ELR (cell line): Measurements from ENCODE around the gene PTER.

Experiments
- DNase-seq: peaks from one replicate; pipeline ENCODE4 v3.0.0-alpha.2; 2015; ENCODE audit warnings: low read depth

PTER gene

DNA sequence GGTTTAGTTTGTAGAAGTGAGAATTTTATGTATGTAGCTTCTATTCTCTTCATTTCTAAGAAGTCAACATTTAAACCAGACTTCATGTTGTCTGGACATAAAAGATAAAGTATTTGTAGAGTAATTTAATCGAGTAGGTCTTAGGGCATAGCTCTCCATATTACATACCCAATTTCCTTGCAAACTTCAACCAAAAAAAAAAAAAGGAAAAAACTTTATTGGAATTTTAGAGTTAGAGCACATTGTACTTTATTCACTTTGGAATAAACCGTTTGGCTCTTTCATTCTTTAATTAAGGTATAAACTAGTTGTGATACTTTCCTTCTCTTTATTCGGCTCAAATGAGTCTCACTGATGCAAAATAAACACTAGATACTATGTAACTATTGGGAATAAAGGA, 36.0 kb downstream of the PTER start:
- no peak for DNase-seq

DNA sequence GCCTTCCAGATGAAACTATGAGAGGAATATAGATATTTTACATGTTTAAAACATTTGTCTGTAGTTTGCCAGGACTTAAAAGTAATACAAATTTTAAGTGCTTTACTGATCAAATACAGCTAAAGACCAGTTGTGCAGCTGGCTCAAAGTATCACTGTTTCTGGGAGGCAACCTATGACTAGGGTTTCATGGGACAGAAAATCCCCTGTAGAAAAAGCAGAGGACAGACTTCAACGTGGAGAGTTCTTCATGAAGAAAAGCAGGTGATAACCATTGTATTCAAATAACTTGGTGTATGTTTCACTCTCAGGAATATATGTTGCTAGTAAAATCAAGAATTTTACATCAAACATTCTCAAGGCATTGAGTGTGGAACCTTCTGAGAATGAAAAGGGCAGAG, 40.9 kb downstream of the PTER start:
- no peak for DNase-seq

DNA sequence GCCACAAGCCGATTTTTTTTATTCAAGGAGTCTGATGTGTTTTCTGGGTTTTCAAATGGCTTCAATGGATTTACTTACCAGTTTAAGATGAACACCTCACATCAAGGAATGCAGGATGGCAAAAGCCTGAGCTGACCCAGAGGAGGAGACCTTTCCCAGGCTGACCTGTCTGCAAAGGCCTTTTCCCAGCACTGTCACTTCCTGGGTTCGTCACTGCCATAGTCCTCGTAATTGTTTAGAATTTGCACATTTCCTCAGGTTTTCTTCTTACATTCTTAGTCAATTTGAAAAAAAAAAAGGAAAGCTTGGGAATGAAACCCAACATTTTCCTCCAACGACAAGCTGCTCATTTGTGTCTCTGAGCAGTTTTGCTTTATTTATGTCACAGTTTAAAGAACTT, 42.0 kb downstream of the PTER start:
- peak; percentile 3 for DNase-seq

DNA sequence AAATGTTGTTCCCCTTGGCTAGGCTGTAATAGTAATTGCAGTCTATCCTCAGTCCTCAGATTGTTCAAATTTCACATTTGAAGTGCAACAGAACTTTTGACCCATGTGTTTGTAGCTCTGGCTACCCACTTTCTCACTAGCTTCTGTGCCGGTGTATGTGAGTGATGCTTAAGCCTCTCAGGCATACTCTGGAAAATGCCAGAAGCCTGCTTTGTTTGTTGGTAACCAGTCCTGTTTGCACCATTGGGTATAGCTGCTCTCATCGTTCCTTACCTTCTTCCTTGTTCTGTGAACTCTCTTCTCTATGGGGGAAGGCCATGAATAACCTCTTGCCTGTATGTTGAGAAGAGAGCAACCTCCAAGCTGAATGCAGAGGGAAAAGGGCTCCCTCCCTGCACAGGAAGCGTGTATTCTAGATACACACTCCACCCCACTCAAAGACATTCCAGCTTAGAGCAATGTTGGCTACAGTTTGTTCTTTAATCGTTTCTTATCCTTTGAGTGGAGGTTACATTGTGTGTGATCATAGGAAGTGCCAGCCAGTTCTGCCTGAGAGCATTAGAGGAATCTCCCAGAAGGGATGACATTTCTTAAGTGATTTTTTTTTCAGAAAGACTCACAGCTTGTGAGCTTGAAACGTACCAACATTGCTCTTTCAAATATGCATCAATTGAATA, 44.4 kb downstream of the PTER start:
- no peak for DNase-seq

DNA sequence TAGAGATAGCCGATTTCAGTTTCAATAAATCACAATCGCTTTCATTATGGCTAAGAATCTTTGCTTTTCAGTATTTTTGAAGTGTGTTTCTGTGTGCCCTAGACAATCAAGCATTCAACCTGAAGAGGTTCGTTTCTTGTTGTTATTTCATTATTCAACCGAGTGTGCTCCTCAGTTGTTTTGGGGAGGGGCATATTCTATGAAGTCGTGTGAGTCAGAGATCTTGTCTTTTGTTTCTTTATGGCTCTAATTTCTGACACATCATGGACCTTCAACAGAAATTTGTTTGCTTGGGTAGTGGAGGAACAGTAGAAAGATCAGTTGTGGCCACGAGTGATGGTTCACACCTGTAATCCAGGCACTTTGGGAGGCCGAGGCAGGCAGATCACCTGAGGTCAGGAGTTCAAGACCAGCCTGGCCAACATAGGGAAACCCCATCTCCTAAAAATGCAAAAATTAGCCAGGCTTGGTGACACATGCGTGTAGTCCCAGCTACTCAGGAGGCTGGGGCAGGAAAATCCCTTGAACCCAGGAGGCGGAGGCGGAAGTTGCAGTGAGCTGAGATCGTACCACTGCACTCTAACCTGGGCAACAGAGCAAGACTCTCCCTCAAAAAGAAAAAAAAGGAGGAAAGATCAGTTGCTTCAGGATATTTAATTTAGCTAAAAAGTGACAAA, 46.6 kb downstream of the PTER start:
- DNase-seq: no peak

DNA sequence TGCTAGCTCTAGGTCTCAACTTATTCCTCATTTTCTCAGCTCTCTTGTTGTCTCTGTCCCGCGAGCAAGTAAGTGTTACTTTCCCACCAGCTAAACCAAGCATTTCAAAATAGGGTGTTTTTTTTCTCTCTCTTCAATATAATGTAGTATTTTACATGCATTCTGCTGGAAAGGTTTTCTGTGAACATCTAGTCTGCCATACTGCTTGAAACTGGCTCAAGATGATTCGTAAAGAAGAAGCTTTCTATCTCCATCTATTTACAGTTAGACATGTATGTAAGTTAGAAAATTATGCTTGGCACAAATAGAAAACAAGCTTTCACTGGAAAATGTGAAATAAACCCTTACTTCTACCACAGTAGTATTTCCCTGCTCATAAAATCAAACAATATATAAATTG, 53.7 kb downstream of the PTER start:
- DNase-seq: no peak

DNA sequence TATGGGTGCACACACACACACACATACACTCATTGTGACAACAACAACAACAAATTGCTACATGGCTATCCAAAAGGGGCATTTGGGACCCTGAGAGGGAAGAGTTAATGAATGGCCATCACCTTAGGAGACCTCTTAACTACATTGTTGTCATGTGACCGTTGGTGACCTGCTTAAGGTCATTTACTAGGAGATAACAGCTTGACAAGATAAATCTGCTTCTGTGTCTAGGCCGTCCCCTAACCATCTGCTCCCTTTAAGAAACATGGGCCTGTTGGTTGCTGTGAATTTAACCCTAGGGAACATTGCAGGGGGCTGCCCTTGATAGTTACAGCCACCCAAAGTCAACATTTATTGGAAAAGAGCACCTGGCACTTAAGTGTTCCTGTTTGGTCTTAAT, 55.1 kb downstream of the PTER start:
- no peak for DNase-seq

DNA sequence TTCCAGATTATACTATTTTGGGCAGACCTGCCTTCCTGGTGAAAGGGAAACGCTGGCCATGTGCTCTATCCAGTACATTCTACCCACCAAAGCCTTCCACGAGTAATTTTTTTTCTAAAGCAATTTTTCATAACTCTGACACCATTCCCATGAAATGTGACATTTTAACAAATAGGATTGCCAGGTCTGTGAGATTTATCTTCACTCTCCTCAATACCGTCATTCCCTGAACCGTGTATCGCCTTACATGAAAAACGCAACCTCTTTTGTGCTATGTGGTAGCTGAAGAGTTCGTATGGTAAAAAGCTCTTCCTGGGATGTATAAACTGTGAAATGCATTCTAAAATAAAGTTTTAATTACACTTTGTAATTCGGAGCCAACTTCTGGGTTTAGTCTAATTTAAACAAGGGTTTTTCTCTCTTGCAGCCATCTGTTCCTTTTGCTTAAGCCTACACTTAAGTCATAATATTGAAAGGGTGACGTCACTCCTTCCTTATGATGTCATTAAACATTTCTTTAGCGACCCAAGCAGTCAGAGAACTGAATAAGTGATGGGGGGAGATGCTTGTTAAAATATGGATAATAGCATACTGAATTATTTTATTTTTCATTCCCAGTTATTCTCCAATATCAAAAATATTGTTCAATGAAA, 57.2 kb downstream of the PTER start:
- no peak for DNase-seq

DNA sequence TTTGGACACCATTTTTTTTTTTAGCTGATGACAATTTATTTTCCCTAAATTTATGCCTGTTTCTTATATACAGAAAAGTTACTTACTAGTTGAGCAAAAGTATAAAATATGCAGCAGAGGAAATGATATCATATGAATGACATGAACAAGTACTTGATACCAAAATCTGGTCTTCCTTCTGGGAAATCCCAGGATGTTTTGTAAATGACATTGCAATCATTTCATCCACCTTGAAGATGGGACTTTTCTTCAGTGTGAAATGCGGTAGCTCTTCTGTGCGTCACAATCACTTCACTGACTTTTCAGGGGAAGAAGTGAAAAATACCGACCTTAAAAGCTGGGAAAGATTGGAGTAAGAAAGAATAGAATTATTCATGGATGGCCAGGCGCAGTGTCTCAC, 61.1 kb downstream of the PTER start:
- no peak for DNase-seq

DNA sequence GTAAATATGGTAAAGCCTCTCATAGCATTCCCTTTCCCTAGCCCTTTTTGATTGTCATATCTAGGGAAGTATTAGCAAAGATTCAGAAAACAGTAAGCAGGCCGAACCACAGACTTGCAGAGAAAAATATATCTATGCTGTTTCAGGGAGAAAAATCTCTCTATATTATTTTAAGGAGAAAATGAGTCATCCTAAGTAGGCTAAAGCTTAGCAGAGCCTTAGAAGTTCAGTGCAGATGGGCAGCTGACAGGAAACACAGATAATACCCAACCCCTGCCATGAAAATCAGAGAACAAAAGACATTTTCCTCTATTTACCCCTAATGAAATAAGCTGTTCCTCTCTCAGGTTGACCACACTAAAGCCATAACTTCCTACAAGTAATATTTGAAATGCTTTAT, 68.4 kb downstream of the PTER start:
- no peak for DNase-seq

DNA sequence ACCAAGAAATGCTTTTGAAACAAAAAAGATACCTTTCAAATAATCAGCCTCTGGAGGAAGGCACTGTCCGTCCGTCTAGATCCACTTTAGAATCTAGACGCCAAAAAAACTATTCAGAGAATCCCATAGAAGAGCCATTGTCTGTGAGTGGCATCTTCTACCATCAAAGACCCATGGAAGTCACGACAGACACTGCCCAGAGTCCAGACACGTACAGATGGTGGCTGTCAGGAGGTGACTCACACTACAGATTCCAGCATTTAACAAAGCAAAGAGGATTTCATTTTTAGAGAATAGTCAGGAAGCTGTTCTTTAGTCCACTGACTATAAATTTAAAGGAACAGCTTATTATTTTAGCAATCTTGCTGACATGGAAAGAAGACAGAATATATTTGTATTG, 73.2 kb downstream of the PTER start:
- DNase-seq: peak; percentile 41

DNA sequence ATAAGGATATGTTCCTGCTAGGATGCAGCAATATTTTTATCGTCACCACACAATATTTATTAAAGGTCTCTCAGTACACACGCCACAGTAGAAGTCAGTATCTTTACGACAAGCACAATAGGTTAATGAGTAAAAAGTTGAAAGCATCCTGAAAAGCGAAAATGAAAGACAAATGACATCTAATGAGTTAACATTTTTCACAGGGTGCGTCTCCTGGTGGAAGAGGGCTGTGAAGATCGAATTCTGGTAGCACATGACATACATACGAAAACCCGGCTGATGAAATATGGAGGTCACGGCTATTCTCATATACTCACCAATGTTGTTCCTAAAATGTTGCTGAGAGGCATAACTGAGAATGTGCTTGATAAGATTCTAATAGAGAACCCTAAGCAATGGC, 74.0 kb downstream of the PTER start:
- DNase-seq: no peak

DNA sequence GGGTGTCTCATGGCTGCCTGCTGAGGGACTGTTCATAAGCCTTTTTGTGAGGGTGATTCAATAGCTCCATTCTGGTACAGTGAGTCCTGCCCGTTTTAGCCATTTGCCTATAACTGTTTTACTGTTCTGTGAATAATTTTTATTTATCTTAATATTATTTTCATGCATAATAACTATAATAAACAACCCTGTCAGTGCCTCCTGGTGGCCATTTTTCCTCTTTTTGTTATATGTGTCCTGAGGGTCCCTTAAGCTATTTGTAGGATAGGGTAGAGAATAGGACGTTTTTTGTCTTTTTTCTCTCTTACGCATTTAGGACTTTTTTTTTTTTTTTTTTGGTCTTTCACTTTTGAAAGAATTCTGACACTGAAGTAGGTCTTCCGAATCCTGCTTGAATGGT, 82.0 kb downstream of the PTER start:
- DNase-seq: peak; percentile 29

DNA sequence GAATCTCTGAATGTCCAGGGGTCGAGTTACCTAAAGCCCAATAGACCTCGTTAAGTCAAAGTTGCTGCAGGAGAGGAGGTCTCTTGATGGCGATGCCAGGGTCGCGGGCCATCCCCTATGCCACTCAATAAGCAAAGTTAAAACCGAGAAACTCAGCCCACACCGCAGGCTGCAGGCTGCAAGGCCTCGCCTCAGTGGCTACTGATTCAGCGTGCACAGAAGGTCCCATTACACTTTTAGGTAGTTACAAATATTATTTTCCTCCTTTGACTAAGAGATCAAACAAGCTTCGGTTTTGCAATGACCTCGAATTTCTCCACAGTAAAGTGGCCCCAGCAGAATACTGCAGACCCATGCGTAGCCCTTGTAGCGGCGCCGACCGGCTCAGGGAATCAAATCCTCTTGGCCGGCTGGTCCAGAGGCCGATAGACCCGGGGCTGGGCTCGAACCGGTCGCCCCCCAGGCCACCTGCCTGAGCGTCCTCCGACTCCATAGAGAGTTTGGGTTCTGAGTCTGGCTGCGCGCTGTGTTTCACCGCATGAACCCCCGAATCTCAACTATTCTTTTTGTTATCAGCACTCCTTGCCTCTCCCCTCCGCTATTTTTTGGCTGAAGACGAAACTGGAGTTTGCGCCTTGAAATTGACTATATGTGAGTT, 82.6 kb downstream of the PTER start:
- no peak for DNase-seq

DNA sequence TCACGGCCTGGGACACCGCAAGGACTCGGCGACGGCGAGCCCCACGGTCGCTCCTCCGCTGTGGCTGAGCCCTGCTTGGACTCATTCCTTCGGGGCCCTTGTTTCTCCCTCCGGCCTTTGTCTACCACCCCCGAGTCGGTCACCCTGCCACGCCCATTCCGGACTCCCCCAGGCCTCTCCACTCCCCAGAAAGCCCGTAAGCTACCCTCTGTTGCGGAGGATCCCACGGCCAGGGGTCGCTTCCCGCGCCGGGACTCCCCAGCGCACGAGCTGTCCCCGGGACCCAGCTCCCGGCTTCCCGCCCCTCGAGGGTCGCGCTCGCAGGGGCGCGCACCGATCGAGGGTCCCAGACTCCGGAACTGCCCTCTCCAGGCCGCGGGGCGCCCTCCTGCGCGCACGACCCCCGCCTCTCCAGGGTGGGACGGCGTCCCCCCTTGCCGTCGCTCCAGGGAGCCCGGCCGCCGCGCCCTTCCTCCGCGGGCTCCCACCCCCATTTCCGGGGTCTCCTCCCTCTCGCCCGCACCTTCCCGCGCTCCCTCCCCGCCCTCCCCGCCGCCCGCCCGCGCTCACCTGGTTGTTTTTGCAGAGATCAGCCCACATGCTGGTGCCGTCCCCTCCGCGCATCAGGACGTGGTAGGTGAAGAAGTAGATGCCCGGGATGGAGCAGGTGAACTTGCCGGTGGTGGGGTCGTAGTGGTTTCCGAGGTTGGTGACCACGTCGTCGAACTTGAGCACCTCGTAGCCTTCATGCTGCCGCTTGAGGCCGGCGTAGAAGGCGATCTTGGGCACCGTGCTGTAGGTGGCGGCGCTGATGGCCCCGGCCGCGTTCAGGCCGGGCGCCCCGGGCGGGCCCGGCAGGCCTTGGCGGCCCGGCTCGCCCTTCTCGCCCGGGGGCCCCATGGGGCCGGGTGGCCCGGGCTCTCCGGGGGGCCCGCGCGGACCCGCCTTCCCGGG, 83.4 kb downstream of the PTER start:
- DNase-seq: no peak

DNA sequence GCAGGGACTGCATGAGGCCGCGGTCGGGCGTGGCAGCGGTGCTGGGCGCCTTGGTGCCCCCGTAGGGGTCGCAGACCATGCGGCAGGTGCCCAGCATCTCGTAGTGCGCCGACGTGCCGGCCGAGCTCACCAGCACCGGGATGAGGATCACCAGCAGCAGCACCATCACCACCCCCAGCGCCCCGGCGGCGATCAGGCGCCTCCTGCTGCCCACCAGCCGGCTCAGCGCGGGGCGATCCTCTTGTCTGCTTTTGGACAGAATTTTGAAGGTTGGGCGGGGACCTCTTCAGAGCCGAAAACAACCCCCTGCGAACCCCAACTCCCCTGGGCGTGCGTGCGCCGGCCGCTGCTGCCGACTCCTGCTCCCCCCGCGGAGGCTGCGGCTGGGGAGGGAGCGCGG, 84.1 kb downstream of the PTER start:
- DNase-seq: peak; percentile 22

DNA sequence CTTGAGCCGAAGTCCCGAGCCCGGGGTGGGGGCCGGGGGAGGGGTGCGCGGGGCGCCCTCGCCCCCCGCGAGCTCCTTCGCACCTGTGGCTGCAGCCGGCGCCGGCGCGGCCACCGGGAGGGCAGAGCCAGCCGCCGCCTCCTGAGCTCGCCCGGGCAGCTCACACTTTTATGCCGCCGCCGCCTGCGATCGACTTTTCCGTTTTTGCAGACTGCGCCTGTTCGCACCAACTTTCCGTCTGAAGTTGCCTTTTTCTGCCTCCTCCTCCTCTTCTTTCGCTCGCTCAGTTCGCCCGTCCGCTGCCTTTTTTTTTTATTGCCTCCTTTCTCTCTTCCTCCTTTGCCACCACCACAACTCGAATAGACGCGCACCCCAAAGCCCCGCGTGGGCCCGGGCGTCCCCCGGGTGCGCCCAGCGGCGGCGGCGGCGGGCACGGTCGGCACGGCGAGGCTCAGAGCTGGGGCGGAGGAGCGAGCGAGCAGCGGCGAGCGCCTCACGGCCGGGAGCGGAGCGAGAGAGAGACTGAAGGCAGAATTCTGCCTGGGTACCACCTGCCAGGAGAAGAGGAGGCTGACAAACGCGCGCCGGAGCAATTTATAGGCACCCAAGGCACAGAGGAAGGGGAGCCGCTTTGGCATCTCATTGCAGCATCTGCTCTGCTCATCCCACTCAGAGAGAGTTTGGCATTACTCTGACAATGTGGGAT, 84.7 kb downstream of the PTER start, which contains the start of gene C1QL3:
TSS of gene C1QL3 (minus strand) at position 569 of the 706 bp plus-strand sequence. CDS start 814 bp downstream, outside the sequence.
- no peak for DNase-seq

DNA sequence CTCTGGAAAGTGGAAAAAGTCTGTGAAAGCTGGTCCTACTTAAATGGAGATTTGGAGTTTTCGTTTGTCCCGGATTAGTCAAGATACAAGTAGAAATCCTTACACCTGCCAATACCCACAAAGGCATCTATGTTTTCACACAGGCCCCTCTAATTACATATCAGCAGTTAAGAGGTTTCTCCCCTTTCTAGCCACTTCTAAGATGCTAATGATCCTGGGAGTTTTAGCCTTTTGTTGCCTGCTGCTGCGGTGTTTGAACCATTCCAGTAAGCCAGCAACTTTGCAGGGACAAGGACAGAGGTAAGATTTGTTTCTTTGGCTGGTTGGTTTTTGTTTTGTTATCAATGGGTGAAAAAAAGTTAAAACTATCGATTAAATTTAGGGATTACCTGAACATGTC, 90.6 kb downstream of the PTER start:
- no peak for DNase-seq

DNA sequence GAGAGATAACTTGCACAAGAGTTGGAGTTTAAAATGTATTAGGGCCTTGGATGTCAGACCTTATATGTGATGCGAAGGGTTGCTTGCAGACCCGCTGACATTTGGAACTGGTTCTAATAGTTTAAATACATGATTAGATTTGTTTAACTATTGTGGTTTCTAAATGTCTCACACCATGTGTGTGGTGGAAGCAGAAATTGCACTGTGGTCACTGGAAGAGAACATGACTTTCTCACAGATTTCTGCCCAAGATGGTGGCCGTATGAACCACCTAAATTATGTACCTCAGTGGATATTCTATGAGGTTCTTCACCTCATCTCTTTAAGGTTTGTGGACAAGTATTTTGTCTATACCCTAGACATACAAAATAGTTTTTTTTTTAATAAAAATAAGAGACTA, 93.0 kb downstream of the PTER start:
- DNase-seq: no peak

DNA sequence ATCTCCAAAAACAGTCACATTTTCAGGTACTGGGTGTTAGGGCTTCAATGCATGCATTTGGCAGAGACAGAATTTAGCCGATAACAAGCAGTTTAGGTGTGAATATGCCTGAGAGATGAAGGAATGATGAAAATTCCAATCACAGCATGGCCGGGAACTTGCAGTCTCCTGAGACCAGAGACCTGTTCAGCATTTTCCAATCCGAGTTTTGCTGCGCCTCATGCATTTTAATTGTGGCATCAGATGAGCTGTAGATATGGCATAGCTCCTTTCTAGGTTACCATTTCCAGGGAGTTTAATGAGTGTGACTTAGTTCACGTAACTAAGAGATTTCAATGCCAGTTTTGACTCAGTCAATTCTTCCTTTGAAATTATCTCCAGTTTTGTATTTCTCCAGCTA, 99.3 kb downstream of the PTER start:
- DNase-seq: no peak

DNA sequence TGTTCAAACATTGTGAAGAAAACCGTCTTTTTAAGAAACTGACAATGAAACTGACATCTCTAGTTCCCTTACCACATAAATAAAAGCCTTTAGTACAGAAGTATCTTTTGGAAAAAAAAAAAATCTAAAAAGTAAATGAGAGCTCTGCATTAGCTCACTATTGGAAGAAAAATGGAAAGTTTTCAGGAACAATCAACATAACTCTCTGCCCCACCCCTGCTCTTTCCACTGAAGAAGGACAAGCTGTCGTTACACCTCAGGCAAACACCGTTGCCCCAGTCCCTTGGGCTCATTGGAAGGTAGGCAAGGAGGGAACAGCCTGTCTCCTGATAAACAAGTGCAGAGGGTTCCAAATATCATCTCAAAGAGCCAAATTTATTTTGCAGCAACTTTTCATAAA, 107.3 kb downstream of the PTER start:
- no peak for DNase-seq
